Nephron (organoid): Measurements from ENCODE around the gene TMEM62.

Source experiments
- H3K27ac Mint-ChIP-seq, 3 experiments: 2 replicates each; pipeline ENCODE4 v1.8.0; 2020; ENCODE audit warnings: mixed read lengths in 3 of 3, mild to moderate bottlenecking in 2 of 3, moderate library complexity in 1 of 3
- H3K27me3 Mint-ChIP-seq: 2 replicates; pipeline ENCODE4 v1.8.0; 2021; ENCODE audit warnings: low read depth, mild to moderate bottlenecking, moderate library complexity, mixed read lengths
- H3K36me3 Mint-ChIP-seq: 2 replicates; pipeline ENCODE4 v1.8.0; 2020; ENCODE audit warnings: low read depth, mixed read lengths
- H3K4me1 Mint-ChIP-seq: 2 replicates; pipeline ENCODE4 v1.8.0; 2020; ENCODE audit warnings: mixed read lengths
- H3K4me3 Mint-ChIP-seq, 3 experiments: 2 replicates each; pipeline ENCODE4 v1.8.0; 2020; ENCODE audit warnings: mild to moderate bottlenecking in 3 of 3, mixed read lengths in 3 of 3, moderate library complexity in 2 of 3
- H3K9me3 Mint-ChIP-seq: 2 replicates; pipeline ENCODE4 v1.8.0; 2020; ENCODE audit warnings: mixed read lengths
- TF ChIP-seq, protein P1 (sequence below), 3 experiments: fragments of 200-600 bp; sonication (generic); IDR thresholded peaks; one replicate each; pipeline ENCODE4 v1.5.0; 2021; ENCODE audit warnings: antibody characterized with exemption in 3 of 3; ENCODE audit not compliant: unreplicated experiment in 3 of 3

Gene TMEM62

DNA sequence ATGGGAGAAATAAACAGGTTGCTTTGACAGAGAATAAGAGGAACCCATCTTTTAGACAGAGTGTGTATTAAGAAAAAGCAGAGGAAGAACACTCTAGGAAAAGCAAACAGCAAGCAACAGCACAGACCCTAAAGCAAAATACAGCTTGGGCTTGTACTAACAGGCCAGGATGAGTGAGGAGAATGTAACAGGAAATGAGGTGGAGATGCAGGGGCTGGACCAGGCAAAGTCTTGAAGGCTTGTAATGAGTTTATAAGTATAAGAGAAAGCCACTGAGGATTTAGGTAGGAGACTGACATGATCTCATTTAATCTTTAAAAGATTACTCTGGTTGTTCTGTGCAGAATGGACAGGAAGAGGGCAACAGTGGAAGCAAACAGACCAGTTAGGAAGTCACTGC, 32.4 kb upstream of the TMEM62 start:
- peaks cover 2% of the 10 kb centered on the region for H3K27me3 Mint-ChIP-seq
- no peaks in the 10 kb centered on the region for H3K9me3 Mint-ChIP-seq
- H3K4me3 Mint-ChIP-seq: peak overlapping the region in 1 of 3 experiments; percentile 23
- TF ChIP-seq, protein P1, sequence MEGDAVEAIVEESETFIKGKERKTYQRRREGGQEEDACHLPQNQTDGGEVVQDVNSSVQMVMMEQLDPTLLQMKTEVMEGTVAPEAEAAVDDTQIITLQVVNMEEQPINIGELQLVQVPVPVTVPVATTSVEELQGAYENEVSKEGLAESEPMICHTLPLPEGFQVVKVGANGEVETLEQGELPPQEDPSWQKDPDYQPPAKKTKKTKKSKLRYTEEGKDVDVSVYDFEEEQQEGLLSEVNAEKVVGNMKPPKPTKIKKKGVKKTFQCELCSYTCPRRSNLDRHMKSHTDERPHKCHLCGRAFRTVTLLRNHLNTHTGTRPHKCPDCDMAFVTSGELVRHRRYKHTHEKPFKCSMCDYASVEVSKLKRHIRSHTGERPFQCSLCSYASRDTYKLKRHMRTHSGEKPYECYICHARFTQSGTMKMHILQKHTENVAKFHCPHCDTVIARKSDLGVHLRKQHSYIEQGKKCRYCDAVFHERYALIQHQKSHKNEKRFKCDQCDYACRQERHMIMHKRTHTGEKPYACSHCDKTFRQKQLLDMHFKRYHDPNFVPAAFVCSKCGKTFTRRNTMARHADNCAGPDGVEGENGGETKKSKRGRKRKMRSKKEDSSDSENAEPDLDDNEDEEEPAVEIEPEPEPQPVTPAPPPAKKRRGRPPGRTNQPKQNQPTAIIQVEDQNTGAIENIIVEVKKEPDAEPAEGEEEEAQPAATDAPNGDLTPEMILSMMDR (IDR thresholded peaks at IDR 0.05; ENCODE audit: unreplicated experiment in 3 of 3): no peak
- H3K36me3 Mint-ChIP-seq: peaks cover 67% of the 10 kb centered on the region
- H3K27ac Mint-ChIP-seq: no peak overlapping the region
- peaks cover 40% of the 10 kb centered on the region for H3K4me1 Mint-ChIP-seq

DNA sequence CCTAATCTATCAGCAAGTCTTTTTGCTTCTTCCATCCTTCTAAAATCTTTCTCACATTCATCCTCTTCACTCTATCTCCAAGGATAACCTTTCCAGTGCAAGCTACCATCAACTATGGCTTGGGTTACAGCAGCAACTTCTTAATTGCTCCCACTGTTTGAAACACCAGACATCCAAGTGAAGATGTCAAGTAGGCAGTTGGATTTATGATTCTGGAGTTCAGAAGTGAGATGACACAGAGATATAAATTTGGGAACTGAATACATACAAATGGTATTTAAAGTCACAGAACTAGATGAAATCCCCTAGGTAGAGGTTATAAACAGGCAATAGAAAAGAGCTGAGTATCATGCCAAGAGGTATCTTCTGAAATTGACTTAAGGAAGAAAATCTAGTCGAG, 31.2 kb upstream of the TMEM62 start:
- H3K9me3 Mint-ChIP-seq: no peaks in the 10 kb centered on the region
- peak overlapping the region in 1 of 3 experiments; percentile 4 for H3K4me3 Mint-ChIP-seq
- H3K27me3 Mint-ChIP-seq: peaks cover 4% of the 10 kb centered on the region
- H3K27ac Mint-ChIP-seq: no peak overlapping the region
- TF ChIP-seq, protein P1 (IDR thresholded peaks at IDR 0.05; ENCODE audit: unreplicated experiment in 3 of 3): no peak
- H3K36me3 Mint-ChIP-seq: peaks cover 59% of the 10 kb centered on the region
- peaks cover 47% of the 10 kb centered on the region for H3K4me1 Mint-ChIP-seq

DNA sequence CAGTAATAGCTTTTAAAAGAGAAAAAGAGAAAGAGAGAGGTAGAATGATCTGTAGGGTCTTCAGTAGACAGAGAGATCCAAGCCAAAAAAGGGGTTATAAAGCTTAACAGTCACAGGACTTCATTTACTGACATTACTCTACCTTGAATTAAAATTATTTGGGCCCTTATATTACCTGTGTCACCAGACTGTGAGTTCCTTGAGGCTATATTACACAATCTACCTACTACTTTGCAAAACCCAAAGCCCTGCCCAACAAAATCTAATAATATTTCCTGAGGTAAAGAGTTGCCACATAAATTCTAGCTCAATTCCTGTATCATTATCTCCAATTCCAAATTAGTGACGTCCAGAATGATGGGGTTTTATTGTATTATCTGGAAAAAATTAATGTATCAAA, 29.5 kb upstream of the TMEM62 start:
- Mint-ChIP-seq H3K9me3 (no peaks in the 10 kb centered on the region), H3K27ac (no peak overlapping the region), H3K4me1 (peaks cover 47% of the 10 kb centered on the region), H3K27me3 (peaks cover 8% of the 10 kb centered on the region), H3K36me3 (peaks cover 46% of the 10 kb centered on the region), H3K4me3 (peak overlapping the region; percentile 67 to 79 (median 74))
- TF ChIP-seq, protein P1 (IDR thresholded peaks at IDR 0.05; ENCODE audit: unreplicated experiment in 3 of 3): no peak

DNA sequence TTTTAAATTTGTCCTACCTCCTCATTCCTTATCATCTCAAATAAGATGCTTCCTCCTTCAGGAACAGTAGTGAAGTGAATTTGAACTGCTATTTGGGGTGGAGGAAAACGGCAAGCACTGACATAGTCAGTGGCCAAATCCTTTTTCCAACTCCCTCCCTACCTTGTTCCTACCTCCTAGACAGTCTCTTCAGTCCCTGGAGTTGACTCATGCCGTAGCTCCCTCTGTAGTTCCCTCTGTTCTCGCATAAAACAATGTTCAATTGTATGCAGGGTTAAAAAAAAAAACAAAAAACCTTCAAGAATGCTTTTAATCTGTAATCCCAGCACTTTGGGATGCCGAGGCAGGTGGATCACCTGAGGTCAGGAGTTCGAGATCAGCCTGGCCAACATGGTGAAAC, 29.0 kb upstream of the TMEM62 start:
- H3K4me1 Mint-ChIP-seq: peaks cover 47% of the 10 kb centered on the region
- H3K4me3 Mint-ChIP-seq: peak overlapping the region; percentile 69 to 79 (median 74)
- peaks cover 9% of the 10 kb centered on the region for H3K27me3 Mint-ChIP-seq
- no peak overlapping the region for H3K27ac Mint-ChIP-seq
- no peaks in the 10 kb centered on the region for H3K9me3 Mint-ChIP-seq
- peaks cover 41% of the 10 kb centered on the region for H3K36me3 Mint-ChIP-seq
- TF ChIP-seq, protein P1 (IDR thresholded peaks at IDR 0.05; ENCODE audit: unreplicated experiment in 3 of 3): no peak

DNA sequence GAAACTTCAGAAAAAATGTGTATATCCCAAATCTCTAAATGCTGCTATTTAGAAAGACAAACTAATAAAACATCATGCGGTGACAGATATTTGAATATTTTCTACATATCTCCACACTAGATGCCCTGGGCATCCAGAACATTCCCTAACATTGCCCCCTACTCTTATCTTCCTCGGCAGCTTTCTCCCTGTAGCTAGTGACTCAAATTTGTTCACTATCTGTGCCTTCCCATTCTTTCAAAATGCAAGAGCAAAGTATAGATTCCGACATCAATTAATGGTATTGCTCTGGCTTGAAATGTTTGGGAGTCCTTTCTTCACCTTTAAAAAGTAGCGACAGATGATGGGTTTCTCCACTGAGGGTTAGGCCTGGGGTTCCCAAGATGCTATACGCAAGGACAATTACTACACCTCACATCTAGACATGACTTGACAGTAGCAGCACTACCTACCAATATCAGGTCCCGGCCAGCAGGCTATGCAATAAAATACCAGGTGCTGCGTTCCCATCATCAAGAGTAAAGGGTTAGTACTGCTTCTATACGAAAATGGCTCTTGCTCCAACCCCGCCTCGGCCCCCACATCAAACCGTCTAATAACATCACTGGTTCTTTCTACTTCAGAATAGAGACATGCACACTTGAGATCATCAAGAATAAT, 28.2 kb upstream of the TMEM62 start:
- TF ChIP-seq, protein P1 (IDR thresholded peaks at IDR 0.05; ENCODE audit: unreplicated experiment in 3 of 3): no peak
- peak overlapping the region; percentile 97 to 99 (median 99) for H3K27ac Mint-ChIP-seq
- no peaks in the 10 kb centered on the region for H3K9me3 Mint-ChIP-seq
- H3K36me3 Mint-ChIP-seq: peaks cover 34% of the 10 kb centered on the region
- H3K27me3 Mint-ChIP-seq: peaks cover 9% of the 10 kb centered on the region
- H3K4me1 Mint-ChIP-seq: peaks cover 47% of the 10 kb centered on the region
- H3K4me3 Mint-ChIP-seq: peak overlapping the region; percentile 94 to 99 (median 97)
